DND-41 (cell line): ENCODE measurements around the gene AKT3.

Source experiments
- ATAC-seq: fragments of 200-7000 bp; cut with Tn5 transposase; 3 replicates; pipeline ENCODE4 v1.9.1; 2021; ENCODE audit warnings: low read depth; ENCODE audit not compliant: insufficient read depth
- DNase-seq: peaks from one replicate; pipeline ENCODE4 v3.0.0-alpha.2; 2020
- H2AFZ ChIP-seq: 2 replicates; pipeline ENCODE4 v1.6.0; 2012; ENCODE audit warnings: low read depth, low read length
- H3K27ac ChIP-seq: 2 replicates; pipeline ENCODE4 v1.5.1; 2012; ENCODE audit warnings: low read length, inconsistent platforms
- H3K27me3 ChIP-seq: fragments of 200-600 bp; sonication (generic); 2 replicates; pipeline ENCODE4 v1.6.0; 2012; ENCODE audit warnings: low read length, mild to moderate bottlenecking, inconsistent platforms; ENCODE audit not compliant: insufficient read depth, poor library complexity
- H3K36me3 ChIP-seq: 2 replicates; pipeline ENCODE4 v1.5.1; 2012; ENCODE audit warnings: low read length, inconsistent platforms; ENCODE audit not compliant: insufficient read depth
- H3K4me1 ChIP-seq: 2 replicates; pipeline ENCODE4 v1.5.1; 2012; ENCODE audit warnings: mild to moderate bottlenecking, low read length; ENCODE audit not compliant: insufficient read depth
- H3K4me2 ChIP-seq: 2 replicates; pipeline ENCODE4 v1.6.0; 2012; ENCODE audit warnings: mild to moderate bottlenecking, moderate library complexity, low read length, inconsistent platforms; ENCODE audit not compliant: insufficient read depth
- H3K4me3 ChIP-seq, 2 experiments: fragments of 200-600 bp in 1 of 2; shearing (Covaris generic) in 1 of 2; 2 replicates each; pipeline ENCODE4 v1.5.1; 2012 to 2016; ENCODE audit warnings: inconsistent platforms in 2 of 2, low read length in 2 of 2, mild to moderate bottlenecking in 2 of 2, low read depth in 1 of 2, moderate library complexity in 1 of 2
- H3K79me2 ChIP-seq: 2 replicates; pipeline ENCODE4 v1.6.0; 2012; ENCODE audit warnings: low read length, inconsistent platforms; ENCODE audit not compliant: insufficient read depth
- H3K9ac ChIP-seq: 2 replicates; pipeline ENCODE4 v1.6.0; 2012; ENCODE audit warnings: low read depth, mild to moderate bottlenecking, inconsistent platforms, low read length, moderate library complexity
- H3K9me3 ChIP-seq: 2 replicates; pipeline ENCODE4 v1.5.1; 2012; ENCODE audit warnings: low read length, moderate library complexity, mild to moderate bottlenecking, inconsistent platforms; ENCODE audit not compliant: insufficient read depth, severe bottlenecking
- H4K20me1 ChIP-seq: 2 replicates; pipeline ENCODE4 v1.6.0; 2012; ENCODE audit warnings: low read length; ENCODE audit not compliant: insufficient read depth
- EZH2 ChIP-seq: IDR thresholded peaks from 3 replicates; pipeline ENCODE4 v1.6.1; 2012; ENCODE audit warnings: borderline replicate concordance, low read depth, mild to moderate bottlenecking, moderate library complexity, low read length, inconsistent platforms; ENCODE audit not compliant: severe bottlenecking
- TF ChIP-seq, protein P1 (sequence below): IDR thresholded peaks from 2 replicates; pipeline ENCODE4 v1.5.1; 2012; ENCODE audit warnings: borderline replicate concordance, low read length, moderate library complexity, mild to moderate bottlenecking; ENCODE audit not compliant: poor library complexity, severe bottlenecking; ENCODE audit errors: extremely low read depth

Gene AKT3

DNA sequence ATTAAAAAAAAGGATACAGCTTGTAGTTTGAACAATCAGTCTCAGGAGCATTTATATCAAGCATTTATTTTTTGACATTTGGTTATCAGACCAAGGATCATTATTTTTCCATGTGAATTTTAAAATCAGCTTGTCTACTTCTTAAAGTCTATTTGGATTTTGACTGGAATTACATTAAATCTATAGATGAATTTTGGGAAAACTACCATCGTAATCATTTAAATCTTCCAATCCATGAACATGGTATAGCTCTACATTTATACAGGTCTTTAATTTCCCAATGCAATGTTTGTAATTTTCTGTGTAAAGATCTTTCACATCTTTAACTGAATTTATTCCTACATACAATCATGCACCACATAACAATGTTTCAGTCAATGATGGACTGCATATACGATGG, 203.2 kb downstream of the AKT3 start:
- H3K4me1 ChIP-seq: no peaks in the 10 kb centered on the region
- H3K36me3 ChIP-seq: peaks cover 21% of the 10 kb centered on the region; the same call in 1 of the 2 replicates
- ATAC-seq (no peak), DNase-seq (no peak)
- H3K9ac ChIP-seq: no peak overlapping the region
- H4K20me1 ChIP-seq: no peaks in the 10 kb centered on the region
- no peak for TF ChIP-seq EZH2
- TF ChIP-seq, protein P1, sequence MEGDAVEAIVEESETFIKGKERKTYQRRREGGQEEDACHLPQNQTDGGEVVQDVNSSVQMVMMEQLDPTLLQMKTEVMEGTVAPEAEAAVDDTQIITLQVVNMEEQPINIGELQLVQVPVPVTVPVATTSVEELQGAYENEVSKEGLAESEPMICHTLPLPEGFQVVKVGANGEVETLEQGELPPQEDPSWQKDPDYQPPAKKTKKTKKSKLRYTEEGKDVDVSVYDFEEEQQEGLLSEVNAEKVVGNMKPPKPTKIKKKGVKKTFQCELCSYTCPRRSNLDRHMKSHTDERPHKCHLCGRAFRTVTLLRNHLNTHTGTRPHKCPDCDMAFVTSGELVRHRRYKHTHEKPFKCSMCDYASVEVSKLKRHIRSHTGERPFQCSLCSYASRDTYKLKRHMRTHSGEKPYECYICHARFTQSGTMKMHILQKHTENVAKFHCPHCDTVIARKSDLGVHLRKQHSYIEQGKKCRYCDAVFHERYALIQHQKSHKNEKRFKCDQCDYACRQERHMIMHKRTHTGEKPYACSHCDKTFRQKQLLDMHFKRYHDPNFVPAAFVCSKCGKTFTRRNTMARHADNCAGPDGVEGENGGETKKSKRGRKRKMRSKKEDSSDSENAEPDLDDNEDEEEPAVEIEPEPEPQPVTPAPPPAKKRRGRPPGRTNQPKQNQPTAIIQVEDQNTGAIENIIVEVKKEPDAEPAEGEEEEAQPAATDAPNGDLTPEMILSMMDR: no peak
- no peak overlapping the region for H2AFZ ChIP-seq
- no peaks in the 10 kb centered on the region for H3K9me3 ChIP-seq
- H3K27ac ChIP-seq: no peak overlapping the region
- no peaks in the 10 kb centered on the region for H3K27me3 ChIP-seq
- H3K79me2 ChIP-seq: no peaks in the 10 kb centered on the region
- no peak overlapping the region for H3K4me3 ChIP-seq
- H3K4me2 ChIP-seq: no peak overlapping the region

GRCh38 chr1:243645281-243645680, 204.8 kb downstream of the AKT3 start:
- Histone ChIP-seq H4K20me1 (no peaks in the 10 kb centered on the region), H3K4me1 (no peaks in the 10 kb centered on the region), H3K9me3 (peaks cover 2% of the 10 kb centered on the region), H3K27me3 (no peaks in the 10 kb centered on the region), H3K9ac (no peak overlapping the region), H2AFZ (no peak overlapping the region), H3K79me2 (no peaks in the 10 kb centered on the region), H3K4me2 (no peak overlapping the region), H3K4me3 (no peak overlapping the region), H3K27ac (no peak overlapping the region), H3K36me3 (peaks cover 32% of the 10 kb centered on the region; the same call in 1 of the 2 replicates)
- DNase-seq (no peak), ATAC-seq (no peak)
- no peak for TF ChIP-seq EZH2
- TF ChIP-seq, protein P1: no peak

GRCh38 chr1:243642936-243643335, 207.1 kb downstream of the AKT3 start:
- H2AFZ ChIP-seq: no peak overlapping the region
- H3K4me1 ChIP-seq: no peaks in the 10 kb centered on the region
- peaks cover 34% of the 10 kb centered on the region; the same call in 1 of the 2 replicates for H3K36me3 ChIP-seq
- peaks cover 6% of the 10 kb centered on the region for H3K9me3 ChIP-seq
- no peak overlapping the region for H3K9ac ChIP-seq
- TF ChIP-seq, protein P1: no peak
- TF ChIP-seq EZH2: no peak
- H3K27ac ChIP-seq: no peak overlapping the region
- no peaks in the 10 kb centered on the region for H3K79me2 ChIP-seq
- no peak for ATAC-seq
- no peaks in the 10 kb centered on the region for H4K20me1 ChIP-seq
- H3K27me3 ChIP-seq: no peaks in the 10 kb centered on the region
- DNase-seq: no peak
- H3K4me3 ChIP-seq: no peak overlapping the region
- no peak overlapping the region for H3K4me2 ChIP-seq

- H3K36me3 ChIP-seq: peaks cover 18% of the 10 kb centered on the region; the same call in 1 of the 2 replicates
- H3K79me2 ChIP-seq: no peaks in the 10 kb centered on the region
- no peaks in the 10 kb centered on the region for H3K27me3 ChIP-seq
- TF ChIP-seq EZH2: no peak
- TF ChIP-seq, protein P1: no peak
- no peaks in the 10 kb centered on the region for H4K20me1 ChIP-seq
- DNase-seq: no peak
- no peak overlapping the region for H2AFZ ChIP-seq
- no peak overlapping the region for H3K9ac ChIP-seq
- ATAC-seq: no peak
- peaks cover 6% of the 10 kb centered on the region for H3K9me3 ChIP-seq
- H3K27ac ChIP-seq: no peak overlapping the region
- no peak overlapping the region for H3K4me3 ChIP-seq
- H3K4me2 ChIP-seq: no peak overlapping the region
- H3K4me1 ChIP-seq: no peaks in the 10 kb centered on the region
These were observed 210.9 kb downstream of the AKT3 start for GRCh38 chr1:243639027-243639658.
